ENCODE results near the gene PALM.

Gene PALM

GRCh38 chr19:793806-794205 is 85.1 kb downstream of the PALM start:
- no peak for DNase-seq (ENCODE audit: low read depth)
- TF ChIP-seq CTCF (IDR thresholded peaks at IDR 0.05; ENCODE audit: low read length, missing control alignments): no peak
- no peak overlapping the region for H3K4me3 ChIP-seq (replicated peaks; ENCODE audit: low read depth, low read length)

- TF ChIP-seq CTCF (IDR thresholded peaks at IDR 0.05; ENCODE audit: low read length, missing control alignments): no peak
- no peak for DNase-seq (ENCODE audit: low read depth)
- no peak overlapping the region for H3K4me3 ChIP-seq (replicated peaks; ENCODE audit: low read depth, low read length)
These were observed 86.4 kb downstream of the PALM start for GRCh38 chr19:795073-795611.

- peak overlapping the region; percentile 60 for H3K4me3 ChIP-seq (replicated peaks; ENCODE audit: low read depth, low read length)
- DNase-seq (ENCODE audit: low read depth): no peak
- no peak for TF ChIP-seq CTCF (IDR thresholded peaks at IDR 0.05; ENCODE audit: low read length, missing control alignments)
These were observed 87.2 kb downstream of the PALM start for GRCh38 chr19:795691-796581.

- peak; percentile 100 for DNase-seq (ENCODE audit: low read depth)
- TF ChIP-seq CTCF (IDR thresholded peaks at IDR 0.05; ENCODE audit: low read length, missing control alignments): no peak
- H3K4me3 ChIP-seq (replicated peaks; ENCODE audit: low read depth, low read length): peak within 1 kb of the TSS; percentile 92
These were observed 88.2 kb downstream of the PALM start, which contains the start of gene PTBP1 for GRCh38 chr19:796692-797527. TSS of gene PTBP1 (plus strand) at chr19:797452. CDS start at chr19:797498, 46 bp downstream.

Data from fibroblast of pulmonary artery (primary cell).